HepG2 (cell line): ENCODE data around the gene SPIN1.

Experiments used
- ATF1 ChIP-seq: IDR thresholded peaks from 2 replicates; pipeline ENCODE4 v1.6.1; 2016; ENCODE audit warnings: mild to moderate bottlenecking, control low read depth
- ETV6 ChIP-seq: sonication (generic); formaldehyde crosslinking; conservative IDR thresholded peaks from 2 replicates; pipeline ENCODE4 v1.4.0; 2020; ENCODE audit warnings: missing genetic modification reagents
- FOXA1 ChIP-seq, 2 experiments: fragments of 450-650 bp in 1 of 2; sonication (generic) in 1 of 2; formaldehyde crosslinking in 1 of 2; IDR thresholded peaks; 2 replicates each; pipeline versions ENCODE4 v1.4.0 to v1.6.1; 2016 to 2020; ENCODE audit warnings: missing genetic modification reagents in 1 of 2
- POLR2A ChIP-seq, 2 experiments: IDR thresholded peaks; 2 replicates each; pipeline ENCODE4 v1.6.1; 2011; ENCODE audit warnings: low read depth in 2 of 2, low read length in 2 of 2, mild to moderate bottlenecking in 1 of 2, moderate library complexity in 1 of 2; ENCODE audit not compliant: insufficient read depth in 1 of 2
- SETDB1 ChIP-seq: sonication (generic); formaldehyde crosslinking; IDR thresholded peaks from 2 replicates; pipeline ENCODE4 v1.5.1; 2020; ENCODE audit warnings: missing genetic modification reagents, mild to moderate bottlenecking, borderline replicate concordance
- SOX6 ChIP-seq, 2 experiments: fragments of 450-650 bp in 1 of 2; sonication (generic) in 1 of 2; formaldehyde crosslinking in 1 of 2; IDR thresholded peaks; 2 replicates each; pipeline versions ENCODE4 v1.4.0 to v1.6.1; 2017 to 2020; ENCODE audit warnings: antibody characterized with exemption in 1 of 2, mild to moderate bottlenecking in 1 of 2, missing genetic modification reagents in 1 of 2
- TCF7L2 ChIP-seq: IDR thresholded peaks from 2 replicates; pipeline ENCODE4 v1.6.1; 2011; ENCODE audit warnings: mild to moderate bottlenecking, low read depth, low read length, moderate library complexity
- YEATS4 ChIP-seq: sonication (generic); formaldehyde crosslinking; IDR thresholded peaks from 2 replicates; pipeline ENCODE4 v1.4.0; 2020; ENCODE audit warnings: missing genetic modification reagents, borderline replicate concordance
- TF ChIP-seq, protein P1 (sequence below): sonication (generic); formaldehyde crosslinking; IDR thresholded peaks from 2 replicates; pipeline ENCODE4 v1.8.0; 2022; ENCODE audit warnings: missing genetic modification reagents, mild to moderate bottlenecking, borderline replicate concordance
- TF ChIP-seq, protein P2 (sequence below): sonication (generic); formaldehyde crosslinking; IDR thresholded peaks from 2 replicates; pipeline ENCODE4 v1.5.0; 2020; ENCODE audit warnings: mild to moderate bottlenecking, missing genetic modification reagents, moderate library complexity
- TF ChIP-seq, protein P3 (sequence below): sonication (generic); formaldehyde crosslinking; IDR thresholded peaks from 2 replicates; pipeline ENCODE4 v1.5.0; 2020; ENCODE audit warnings: mild to moderate bottlenecking, missing genetic modification reagents, borderline replicate concordance
- TF ChIP-seq, protein P4 (sequence below): IDR thresholded peaks from 2 replicates; pipeline ENCODE4 v1.6.1; 2016; ENCODE audit warnings: missing genetic modification reagents, missing compliant biosample characterization

DNA sequence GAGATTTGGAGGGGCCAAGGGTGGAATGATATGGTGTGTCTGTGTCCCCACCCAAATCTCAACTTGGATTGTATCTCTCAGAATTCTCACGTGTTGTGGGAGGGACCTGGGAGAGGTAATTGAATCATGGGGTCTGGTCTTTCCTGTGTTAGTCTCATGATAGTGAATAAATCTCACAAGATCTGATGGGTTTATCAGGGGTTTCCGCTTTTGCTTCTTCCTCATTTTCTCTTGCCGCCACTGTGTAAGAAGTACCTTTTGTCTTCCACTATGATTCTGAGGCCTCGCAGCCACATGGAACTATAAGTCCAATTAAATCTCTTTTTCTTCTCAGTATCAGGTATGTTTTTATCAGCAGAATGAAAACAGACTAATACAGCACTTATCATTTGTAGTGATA is 29.5 kb upstream of the SPIN1 start:
- TF ChIP-seq POLR2A (IDR thresholded peaks at IDR 0.05; ENCODE audit: insufficient read depth in 1 of 2, low read depth in 2 of 2, low read length in 2 of 2) (no peak), YEATS4 (no peak), ETV6 (CRISPR knock-in tag) (no peak), ATF1 (CRISPR knock-in tag) (no peak), SETDB1 (CRISPR knock-in tag) (no peak), TCF7L2 (no peak), SOX6 (IDR thresholded peaks at IDR 0.05) (no peak), SOX6 (CRISPR knock-in tag; IDR thresholded peaks at IDR 0.05) (no peak), FOXA1 (IDR thresholded peaks at IDR 0.05) (no peak), FOXA1 (CRISPR knock-in tag; IDR thresholded peaks at IDR 0.05) (no peak)
- TF ChIP-seq, protein P1, sequence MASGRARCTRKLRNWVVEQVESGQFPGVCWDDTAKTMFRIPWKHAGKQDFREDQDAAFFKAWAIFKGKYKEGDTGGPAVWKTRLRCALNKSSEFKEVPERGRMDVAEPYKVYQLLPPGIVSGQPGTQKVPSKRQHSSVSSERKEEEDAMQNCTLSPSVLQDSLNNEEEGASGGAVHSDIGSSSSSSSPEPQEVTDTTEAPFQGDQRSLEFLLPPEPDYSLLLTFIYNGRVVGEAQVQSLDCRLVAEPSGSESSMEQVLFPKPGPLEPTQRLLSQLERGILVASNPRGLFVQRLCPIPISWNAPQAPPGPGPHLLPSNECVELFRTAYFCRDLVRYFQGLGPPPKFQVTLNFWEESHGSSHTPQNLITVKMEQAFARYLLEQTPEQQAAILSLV (CRISPR knock-in tag) = no peak
- TF ChIP-seq, protein P2, sequence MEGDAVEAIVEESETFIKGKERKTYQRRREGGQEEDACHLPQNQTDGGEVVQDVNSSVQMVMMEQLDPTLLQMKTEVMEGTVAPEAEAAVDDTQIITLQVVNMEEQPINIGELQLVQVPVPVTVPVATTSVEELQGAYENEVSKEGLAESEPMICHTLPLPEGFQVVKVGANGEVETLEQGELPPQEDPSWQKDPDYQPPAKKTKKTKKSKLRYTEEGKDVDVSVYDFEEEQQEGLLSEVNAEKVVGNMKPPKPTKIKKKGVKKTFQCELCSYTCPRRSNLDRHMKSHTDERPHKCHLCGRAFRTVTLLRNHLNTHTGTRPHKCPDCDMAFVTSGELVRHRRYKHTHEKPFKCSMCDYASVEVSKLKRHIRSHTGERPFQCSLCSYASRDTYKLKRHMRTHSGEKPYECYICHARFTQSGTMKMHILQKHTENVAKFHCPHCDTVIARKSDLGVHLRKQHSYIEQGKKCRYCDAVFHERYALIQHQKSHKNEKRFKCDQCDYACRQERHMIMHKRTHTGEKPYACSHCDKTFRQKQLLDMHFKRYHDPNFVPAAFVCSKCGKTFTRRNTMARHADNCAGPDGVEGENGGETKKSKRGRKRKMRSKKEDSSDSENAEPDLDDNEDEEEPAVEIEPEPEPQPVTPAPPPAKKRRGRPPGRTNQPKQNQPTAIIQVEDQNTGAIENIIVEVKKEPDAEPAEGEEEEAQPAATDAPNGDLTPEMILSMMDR = no peak
- TF ChIP-seq, protein P3, sequence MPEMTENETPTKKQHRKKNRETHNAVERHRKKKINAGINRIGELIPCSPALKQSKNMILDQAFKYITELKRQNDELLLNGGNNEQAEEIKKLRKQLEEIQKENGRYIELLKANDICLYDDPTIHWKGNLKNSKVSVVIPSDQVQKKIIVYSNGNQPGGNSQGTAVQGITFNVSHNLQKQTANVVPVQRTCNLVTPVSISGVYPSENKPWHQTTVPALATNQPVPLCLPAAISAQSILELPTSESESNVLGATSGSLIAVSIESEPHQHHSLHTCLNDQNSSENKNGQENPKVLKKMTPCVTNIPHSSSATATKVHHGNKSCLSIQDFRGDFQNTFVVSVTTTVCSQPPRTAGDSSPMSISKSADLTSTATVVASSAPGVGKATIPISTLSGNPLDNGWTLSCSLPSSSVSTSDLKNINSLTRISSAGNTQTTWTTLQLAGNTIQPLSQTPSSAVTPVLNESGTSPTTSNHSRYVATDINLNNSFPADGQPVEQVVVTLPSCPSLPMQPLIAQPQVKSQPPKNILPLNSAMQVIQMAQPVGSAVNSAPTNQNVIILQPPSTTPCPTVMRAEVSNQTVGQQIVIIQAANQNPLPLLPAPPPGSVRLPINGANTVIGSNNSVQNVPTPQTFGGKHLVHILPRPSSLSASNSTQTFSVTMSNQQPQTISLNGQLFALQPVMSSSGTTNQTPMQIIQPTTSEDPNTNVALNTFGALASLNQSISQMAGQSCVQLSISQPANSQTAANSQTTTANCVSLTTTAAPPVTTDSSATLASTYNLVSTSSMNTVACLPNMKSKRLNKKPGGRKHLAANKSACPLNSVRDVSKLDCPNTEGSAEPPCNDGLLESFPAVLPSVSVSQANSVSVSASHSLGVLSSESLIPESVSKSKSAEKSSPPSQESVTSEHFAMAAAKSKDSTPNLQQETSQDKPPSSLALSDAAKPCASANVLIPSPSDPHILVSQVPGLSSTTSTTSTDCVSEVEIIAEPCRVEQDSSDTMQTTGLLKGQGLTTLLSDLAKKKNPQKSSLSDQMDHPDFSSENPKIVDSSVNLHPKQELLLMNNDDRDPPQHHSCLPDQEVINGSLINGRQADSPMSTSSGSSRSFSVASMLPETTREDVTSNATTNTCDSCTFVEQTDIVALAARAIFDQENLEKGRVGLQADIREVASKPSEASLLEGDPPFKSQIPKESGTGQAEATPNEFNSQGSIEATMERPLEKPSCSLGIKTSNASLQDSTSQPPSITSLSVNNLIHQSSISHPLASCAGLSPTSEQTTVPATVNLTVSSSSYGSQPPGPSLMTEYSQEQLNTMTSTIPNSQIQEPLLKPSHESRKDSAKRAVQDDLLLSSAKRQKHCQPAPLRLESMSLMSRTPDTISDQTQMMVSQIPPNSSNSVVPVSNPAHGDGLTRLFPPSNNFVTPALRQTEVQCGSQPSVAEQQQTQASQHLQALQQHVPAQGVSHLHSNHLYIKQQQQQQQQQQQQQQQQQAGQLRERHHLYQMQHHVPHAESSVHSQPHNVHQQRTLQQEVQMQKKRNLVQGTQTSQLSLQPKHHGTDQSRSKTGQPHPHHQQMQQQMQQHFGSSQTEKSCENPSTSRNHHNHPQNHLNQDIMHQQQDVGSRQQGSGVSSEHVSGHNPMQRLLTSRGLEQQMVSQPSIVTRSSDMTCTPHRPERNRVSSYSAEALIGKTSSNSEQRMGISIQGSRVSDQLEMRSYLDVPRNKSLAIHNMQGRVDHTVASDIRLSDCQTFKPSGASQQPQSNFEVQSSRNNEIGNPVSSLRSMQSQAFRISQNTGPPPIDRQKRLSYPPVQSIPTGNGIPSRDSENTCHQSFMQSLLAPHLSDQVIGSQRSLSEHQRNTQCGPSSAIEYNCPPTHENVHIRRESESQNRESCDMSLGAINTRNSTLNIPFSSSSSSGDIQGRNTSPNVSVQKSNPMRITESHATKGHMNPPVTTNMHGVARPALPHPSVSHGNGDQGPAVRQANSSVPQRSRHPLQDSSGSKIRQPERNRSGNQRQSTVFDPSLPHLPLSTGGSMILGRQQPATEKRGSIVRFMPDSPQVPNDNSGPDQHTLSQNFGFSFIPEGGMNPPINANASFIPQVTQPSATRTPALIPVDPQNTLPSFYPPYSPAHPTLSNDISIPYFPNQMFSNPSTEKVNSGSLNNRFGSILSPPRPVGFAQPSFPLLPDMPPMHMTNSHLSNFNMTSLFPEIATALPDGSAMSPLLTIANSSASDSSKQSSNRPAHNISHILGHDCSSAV (CRISPR knock-in tag) = no peak
- TF ChIP-seq, protein P4, sequence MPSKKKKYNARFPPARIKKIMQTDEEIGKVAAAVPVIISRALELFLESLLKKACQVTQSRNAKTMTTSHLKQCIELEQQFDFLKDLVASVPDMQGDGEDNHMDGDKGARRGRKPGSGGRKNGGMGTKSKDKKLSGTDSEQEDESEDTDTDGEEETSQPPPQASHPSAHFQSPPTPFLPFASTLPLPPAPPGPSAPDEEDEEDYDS (CRISPR knock-in tag) = no peak
